ENCODE results near the gene CPA3.

- TF ChIP-seq CTCF (conservative IDR thresholded peaks at IDR 0.05 in 1 of 2, IDR thresholded peaks at IDR 0.05 in 1 of 2; ENCODE audit: low read depth in 1 of 2, low read length in 2 of 2) = no peak
- no peak for TF ChIP-seq EZH2 (IDR thresholded peaks at IDR 0.05; ENCODE audit: low read length, missing control alignments)
Observed at GRCh38 chr3:148940983-148941382, 75.9 kb downstream of the CPA3 start.
